HepG2 (cell line): ENCODE measurements around the gene MEGF6. TPM values are rescaled to one million over a fixed set of nuclear protein-coding genes. Genes with fewer than 3 reads are reported as not detected.
A peak's percentile ranks its signal among the peaks of the same experiment; 100 is the strongest.

Experiments used
- ATAC-seq: fragments of 200-7000 bp; cut with Tn5 transposase; 3 replicates; pipeline ENCODE4 v1.9.1; 2020; ENCODE audit warnings: mild to moderate bottlenecking, moderate library complexity
- BruUV-seq: library from RNA; stranded (reverse); fragments of 400-500 nt; replicated peaks from 2 replicates; lab custom pipeline; 2021; lab: Mats Ljungman, UMichigan
- CTCF ChIA-PET: fragments of 300-600 bp; formaldehyde crosslinking; extraction: SDS; loops from one replicate; lab custom pipeline; 2021; ENCODE audit warnings: low total read pairs, inconsistent platforms, low intra/inter-chr PET ratio; lab: Yijun Ruan, JAX
- POLR2A ChIA-PET: fragments of 350-600 bp; sonication (Branson Sonifier 250); formaldehyde crosslinking; loops from one replicate; lab custom pipeline; 2020; ENCODE audit warnings: antibody characterized with exemption, inconsistent platforms; lab: Yijun Ruan, JAX
- DNase-seq: peaks from one replicate; pipeline ENCODE4 v3.0.0-alpha.2; 2015; ENCODE audit warnings: low spot score
- FAIRE-seq: peaks from 3 replicates; lab custom pipeline; 2011; peaks lifted over from hg19 to GRCh38; lab: Jason Lieb, UNC
- H2AFZ ChIP-seq: one replicate; pipeline ENCODE4 v1.6.1; 2011; ENCODE audit warnings: low read length, inconsistent platforms
- H3K27ac ChIP-seq: fragments of 300-600 bp; 3 replicates; pipeline ENCODE4 v1.8.0; 2011; ENCODE audit warnings: mixed run types, mild to moderate bottlenecking, mixed read lengths, low read length, inconsistent platforms; ENCODE audit not compliant: insufficient read depth; ENCODE audit errors: extremely low read length
- H3K27me3 ChIP-seq, 2 experiments: fragments of 200-600 bp in 1 of 2; 2 replicates in 1 of 2; 3 replicates in 1 of 2; pipeline versions ENCODE4 v1.6.0 to v1.8.0; 2011; ENCODE audit warnings: low read length in 2 of 2, mild to moderate bottlenecking in 2 of 2, moderate library complexity in 2 of 2, inconsistent platforms in 1 of 2; ENCODE audit not compliant: insufficient read depth in 2 of 2, control insufficient read depth in 1 of 2
- H3K36me3 ChIP-seq, 2 experiments: fragments of 200-600 bp in 1 of 2; replicated peaks in 1 of 2; 2 replicates in 1 of 2; 3 replicates in 1 of 2; pipeline versions ENCODE4 v1.5.1 to v1.8.0; 2011; ENCODE audit warnings: low read length in 2 of 2, inconsistent platforms in 1 of 2; ENCODE audit not compliant: insufficient read depth in 2 of 2, control insufficient read depth in 1 of 2
- H3K4me1 ChIP-seq: 2 replicates; pipeline ENCODE4 v1.5.1; 2012; ENCODE audit warnings: low read length, inconsistent platforms; ENCODE audit not compliant: insufficient read depth
- H3K4me2 ChIP-seq: 2 replicates; pipeline ENCODE4 v1.6.0; 2011; ENCODE audit warnings: low read depth, low read length, inconsistent platforms
- H3K4me3 ChIP-seq, 3 experiments: fragments of 200-600 bp in 1 of 3; sonication (generic), shearing (Covaris generic) in 1 of 3; replicated peaks in 1 of 3; 2 replicates each; pipeline ENCODE4 v1.5.1; 2011 to 2016; ENCODE audit warnings: low read length in 3 of 3, inconsistent platforms in 2 of 3, low read depth in 2 of 3, mild to moderate bottlenecking in 2 of 3, control low read depth in 1 of 3, mixed read lengths in 1 of 3; ENCODE audit not compliant: insufficient read depth in 1 of 3
- H3K79me2 ChIP-seq: one replicate; pipeline ENCODE4 v1.6.1; 2011; ENCODE audit warnings: low read length, inconsistent platforms; ENCODE audit not compliant: insufficient read depth
- H3K9ac ChIP-seq: 2 replicates; pipeline ENCODE4 v1.6.0; 2011; ENCODE audit warnings: mild to moderate bottlenecking, low read depth, low read length, inconsistent platforms; ENCODE audit not compliant: insufficient read depth
- H3K9me3 ChIP-seq: 2 replicates; pipeline ENCODE4 v1.5.1; 2012; ENCODE audit warnings: mild to moderate bottlenecking, low read length
- H4K20me1 ChIP-seq: 2 replicates; pipeline ENCODE4 v1.6.0; 2011; ENCODE audit warnings: inconsistent platforms, mild to moderate bottlenecking, low read length, moderate library complexity; ENCODE audit not compliant: insufficient read depth
- ARNTL ChIP-seq: sonication (generic); formaldehyde crosslinking; IDR thresholded peaks from 2 replicates; pipeline ENCODE4 v1.4.0; 2020; ENCODE audit warnings: mild to moderate bottlenecking, missing genetic modification reagents
- HES4 ChIP-seq: sonication (generic); formaldehyde crosslinking; IDR thresholded peaks from 2 replicates; pipeline ENCODE4 v1.9.0; 2021; ENCODE audit warnings: mild to moderate bottlenecking, missing genetic modification reagents, borderline replicate concordance
- HHEX ChIP-seq: IDR thresholded peaks from 2 replicates; pipeline ENCODE4 v1.6.1; 2016; ENCODE audit warnings: control low read depth
- LCORL ChIP-seq, 2 experiments: fragments of 450-650 bp in 1 of 2; sonication (generic) in 1 of 2; formaldehyde crosslinking in 1 of 2; IDR thresholded peaks; 2 replicates each; pipeline versions ENCODE4 v1.5.0 to v1.6.1; 2017 to 2020; ENCODE audit warnings: antibody characterized with exemption in 1 of 2, missing genetic modification reagents in 1 of 2
- MAZ ChIP-seq, 2 experiments: sonication (generic) in 1 of 2; formaldehyde crosslinking in 1 of 2; IDR thresholded peaks; 2 replicates each; pipeline versions ENCODE4 v1.5.0 to v1.6.1; 2012 to 2020; ENCODE audit warnings: low read depth in 2 of 2, mild to moderate bottlenecking in 2 of 2, borderline replicate concordance in 1 of 2, improper control_type of control experiment in 1 of 2, low read length in 1 of 2, missing genetic modification reagents in 1 of 2, moderate library complexity in 1 of 2
- NONO ChIP-seq, 2 experiments: fragments of 450-650 bp in 1 of 2; sonication (generic) in 1 of 2; formaldehyde crosslinking in 1 of 2; IDR thresholded peaks in 1 of 2; conservative IDR thresholded peaks in 1 of 2; 2 replicates each; pipeline versions ENCODE4 v1.6.1 to v1.8.0; 2017 to 2022; ENCODE audit warnings: mild to moderate bottlenecking in 1 of 2, missing genetic modification reagents in 1 of 2, moderate library complexity in 1 of 2
- SETDB1 ChIP-seq: sonication (generic); formaldehyde crosslinking; IDR thresholded peaks from 2 replicates; pipeline ENCODE4 v1.5.1; 2020; ENCODE audit warnings: missing genetic modification reagents, mild to moderate bottlenecking, borderline replicate concordance
- SIN3A ChIP-seq: IDR thresholded peaks from 2 replicates; pipeline ENCODE4 v1.6.1; 2011; ENCODE audit warnings: low read depth, mild to moderate bottlenecking, control low read depth, low read length, borderline replicate concordance
- SP1 ChIP-seq, 2 experiments: fragments of 450-650 bp in 1 of 2; sonication (generic) in 1 of 2; formaldehyde crosslinking in 1 of 2; IDR thresholded peaks; 2 replicates each; pipeline versions ENCODE4 v1.4.0 to v1.6.1; 2016 to 2020; ENCODE audit warnings: missing genetic modification reagents in 1 of 2
- TAF15 ChIP-seq: fragments of 200-400 bp; formaldehyde crosslinking; IDR thresholded peaks from one replicate; pipeline ENCODE4 v1.6.1; 2018; ENCODE audit warnings: mild to moderate bottlenecking, low read depth, low read length; ENCODE audit not compliant: poor library complexity, severe bottlenecking
- ZBTB44 ChIP-seq: sonication (generic); formaldehyde crosslinking; IDR thresholded peaks from 2 replicates; pipeline ENCODE4 v1.4.0; 2020; ENCODE audit warnings: missing genetic modification reagents
- ZNF12 ChIP-seq: sonication (generic); formaldehyde crosslinking; IDR thresholded peaks from 2 replicates; pipeline ENCODE4 v1.5.0; 2020; ENCODE audit warnings: missing genetic modification reagents
- ZNF644 ChIP-seq: IDR thresholded peaks from 2 replicates; pipeline ENCODE4 v1.6.1; 2016; ENCODE audit warnings: low read depth
- ZNF841 ChIP-seq: sonication (generic); formaldehyde crosslinking; IDR thresholded peaks from 2 replicates; pipeline ENCODE4 v1.8.1; 2023; ENCODE audit warnings: missing genetic modification reagents, borderline replicate concordance
- WGBS: methylation state at CpG from one replicate; pipeline ENCODE4 v1.1.6; 2017; ENCODE audit warnings: low lambda C conversion rate; 5-methylcytosine and 5-hydroxymethylcytosine counted together
- in situ Hi-C: cut with HindIII; loops from 2 replicates; pipeline ENCODE4 v1.10.0; 2017; ENCODE audit warnings: low pct_unique_long_range_greater_than_20kb; ENCODE audit not compliant: extremely low pct_ligation_motif_present
- intact Hi-C: fragments of 100-400 bp; cut with micrococcal nuclease; formaldehyde crosslinking; loops from one replicate; pipeline ENCODE4 v1.10.0; 2022; ENCODE audit not compliant: unreplicated experiment
- polyA plus RNA-seq, 8 experiments: library from polyadenylated mRNA; depleted of rRNA in 3 of 8; stranded (reverse) in 7 of 8; unstranded in 1 of 8; fragments of >200 nt; fragmentation: Illumina TruSeq in 4 of 8; extraction: Trizol in 4 of 8; gene quantifications; 2 replicates each; pipeline versions ENCODE4 v1.2.1 to v1.2.3, GENCODE V29; 2011 to 2016; ENCODE audit warnings: low read depth in 4 of 8, missing spikeins in 1 of 8, mixed read lengths in 1 of 8; ENCODE audit not compliant: insufficient read depth in 1 of 8
- total RNA-seq, 5 experiments: library from RNA; depleted of rRNA; stranded (reverse); fragments of >200 nt; fragmentation: Illumina TruSeq; extraction: Trizol; gene quantifications; 2 replicates each; pipeline ENCODE4 v1.2.3, GENCODE V29; 2016; ENCODE audit warnings: low read depth in 1 of 5
- TF ChIP-seq, protein P1 (sequence below): sonication (generic); formaldehyde crosslinking; IDR thresholded peaks from 2 replicates; pipeline ENCODE4 v1.5.0; 2020; ENCODE audit warnings: mild to moderate bottlenecking, missing genetic modification reagents
- TF ChIP-seq, protein P2 (sequence below): sonication (generic); formaldehyde crosslinking; IDR thresholded peaks from 2 replicates; pipeline ENCODE4 v1.9.0; 2022; ENCODE audit warnings: missing genetic modification reagents, mild to moderate bottlenecking, borderline replicate concordance

The MEGF6 gene
- total and polyA plus RNA-seq, 2 of the 13 experiments (the other 11 are each of a cell fraction or from before 2014, with no cell fraction given), result 1.9 TPM

GRCh38 chr1:3454811-3455618 lies 156.3 kb downstream of the MEGF6 start:
- intact Hi-C loops, result loop anchor here (5.0 kb wide), 1 partner anchor 167 kb away; no protein-coding TSS in a partner anchor
- BruUV-seq, result no TSS peak
- TF ChIP-seq ZNF12 (CRISPR knock-in tag), result no peak
- TF ChIP-seq SP1 (IDR thresholded peaks at IDR 0.05), result no peak
- TF ChIP-seq SP1 (CRISPR knock-in tag; IDR thresholded peaks at IDR 0.05), result no peak
- peak; percentile 93 for TF ChIP-seq MAZ (IDR thresholded peaks at IDR 0.05; ENCODE audit: borderline replicate concordance, low read depth, low read length)
- TF ChIP-seq MAZ (CRISPR knock-in tag; IDR thresholded peaks at IDR 0.05; ENCODE audit: low read depth), result no peak
- TF ChIP-seq, protein P1, sequence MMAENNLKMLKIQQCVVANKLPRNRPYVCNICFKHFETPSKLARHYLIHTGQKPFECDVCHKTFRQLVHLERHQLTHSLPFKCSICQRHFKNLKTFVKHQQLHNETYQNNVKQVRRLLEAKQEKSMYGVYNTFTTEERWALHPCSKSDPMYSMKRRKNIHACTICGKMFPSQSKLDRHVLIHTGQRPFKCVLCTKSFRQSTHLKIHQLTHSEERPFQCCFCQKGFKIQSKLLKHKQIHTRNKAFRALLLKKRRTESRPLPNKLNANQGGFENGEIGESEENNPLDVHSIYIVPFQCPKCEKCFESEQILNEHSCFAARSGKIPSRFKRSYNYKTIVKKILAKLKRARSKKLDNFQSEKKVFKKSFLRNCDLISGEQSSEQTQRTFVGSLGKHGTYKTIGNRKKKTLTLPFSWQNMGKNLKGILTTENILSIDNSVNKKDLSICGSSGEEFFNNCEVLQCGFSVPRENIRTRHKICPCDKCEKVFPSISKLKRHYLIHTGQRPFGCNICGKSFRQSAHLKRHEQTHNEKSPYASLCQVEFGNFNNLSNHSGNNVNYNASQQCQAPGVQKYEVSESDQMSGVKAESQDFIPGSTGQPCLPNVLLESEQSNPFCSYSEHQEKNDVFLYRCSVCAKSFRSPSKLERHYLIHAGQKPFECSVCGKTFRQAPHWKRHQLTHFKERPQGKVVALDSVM (CRISPR knock-in tag), result no peak
- TF ChIP-seq LCORL (IDR thresholded peaks at IDR 0.05), result no peak
- TF ChIP-seq LCORL (CRISPR knock-in tag; IDR thresholded peaks at IDR 0.05), result peak; percentile 39; the same call in 1 of the 2 replicates
- TF ChIP-seq TAF15, result no peak
- 0 out of 2 replicates have a peak, but pooled peaks have one; percentile 46 for TF ChIP-seq ARNTL (CRISPR knock-in tag)
- no peak for TF ChIP-seq ZNF841 (CRISPR knock-in tag)
- TF ChIP-seq, protein P2, sequence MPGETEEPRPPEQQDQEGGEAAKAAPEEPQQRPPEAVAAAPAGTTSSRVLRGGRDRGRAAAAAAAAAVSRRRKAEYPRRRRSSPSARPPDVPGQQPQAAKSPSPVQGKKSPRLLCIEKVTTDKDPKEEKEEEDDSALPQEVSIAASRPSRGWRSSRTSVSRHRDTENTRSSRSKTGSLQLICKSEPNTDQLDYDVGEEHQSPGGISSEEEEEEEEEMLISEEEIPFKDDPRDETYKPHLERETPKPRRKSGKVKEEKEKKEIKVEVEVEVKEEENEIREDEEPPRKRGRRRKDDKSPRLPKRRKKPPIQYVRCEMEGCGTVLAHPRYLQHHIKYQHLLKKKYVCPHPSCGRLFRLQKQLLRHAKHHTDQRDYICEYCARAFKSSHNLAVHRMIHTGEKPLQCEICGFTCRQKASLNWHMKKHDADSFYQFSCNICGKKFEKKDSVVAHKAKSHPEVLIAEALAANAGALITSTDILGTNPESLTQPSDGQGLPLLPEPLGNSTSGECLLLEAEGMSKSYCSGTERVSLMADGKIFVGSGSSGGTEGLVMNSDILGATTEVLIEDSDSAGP (CRISPR knock-in tag), result 0 out of 2 replicates have a peak, but pooled peaks have one; percentile 34
- peak; percentile 63; the same call in 1 of the 2 replicates for TF ChIP-seq SIN3A
- TF ChIP-seq ZBTB44, result no peak
- TF ChIP-seq ZNF644, result no peak
- no peak for TF ChIP-seq HHEX (CRISPR knock-in tag)
- TF ChIP-seq SETDB1 (CRISPR knock-in tag), result no peak
- TF ChIP-seq HES4, result no peak
- no peak for TF ChIP-seq NONO (IDR thresholded peaks at IDR 0.05)
- peak; percentile 32 for TF ChIP-seq NONO (CRISPR knock-in tag; conservative IDR thresholded peaks at IDR 0.05)

More at GRCh38 chr1:3454811-3455618, 156.3 kb downstream of the MEGF6 start:
- H3K9me3 ChIP-seq, result no peaks in the 10 kb centered on the region
- in situ Hi-C loops, result no loop called here
- H3K79me2 ChIP-seq, result peaks cover 26% of the 10 kb centered on the region
- peak overlapping the region; percentile 86 for H3K9ac ChIP-seq
- peak; percentile 88 for DNase-seq
- no peaks in the 10 kb centered on the region; the same call in 1 of the 2 replicates for H4K20me1 ChIP-seq
- peak overlapping the region; percentile 98 for H3K27ac ChIP-seq
- ATAC-seq, result peak; percentile 4
- 0% methylated on average over 2 of the region's 46 CpGs for WGBS
- no peak for FAIRE-seq
- ChIA-PET CTCF (interaction anchor here (3.8 to 4.4 kb wide), 2 partner anchors 17 to 28 kb away, joined by 57 to 70 read pairs; no protein-coding TSS in a partner anchor), POLR2A (interaction anchor here (11.4 kb wide), 1 partner anchor 17 kb away, joined by 282 read pairs; no protein-coding TSS in a partner anchor)
- peak overlapping the region; percentile 99 for H3K4me2 ChIP-seq
- no peaks in the 10 kb centered on the region for H3K36me3 ChIP-seq
- peaks cover 90% of the 10 kb centered on the region for H3K4me1 ChIP-seq
- H3K27me3 ChIP-seq, result no peaks in the 10 kb centered on the region
- peak overlapping the region; percentile 67 to 79 (median 70) for H3K4me3 ChIP-seq
- H2AFZ ChIP-seq, result no peak overlapping the region
